Measurements from ENCODE around the gene NDUFS4.
"Not testable (repeated sequence)": the region's sequence is repeated elsewhere in the genome, so short reads cannot be mapped to it uniquely, and the experiment has no call there.

NDUFS4 gene

GRCh38 chr5:53643445-53643844 is 83.0 kb downstream of the NDUFS4 start:
- Histone ChIP-seq H3K36me3 (ENCODE audit: insufficient read depth, low read length) (peaks cover 5% of the 10 kb centered on the region; the same call in 1 of the 2 replicates), H3K79me2 (ENCODE audit: control insufficient read depth, insufficient read depth, low read length, unreplicated experiment) (no peaks in the 10 kb centered on the region), H2AFZ (ENCODE audit: low read length, unreplicated experiment) (no peak overlapping the region), H3K4me3 (ENCODE audit: low read depth, low read length) (no peak overlapping the region), H3K4me1 (ENCODE audit: control insufficient read depth, insufficient read depth, low read length, unreplicated experiment) (peaks cover 12% of the 10 kb centered on the region), H3K27me3 (ENCODE audit: insufficient read depth, low read length) (no peaks in the 10 kb centered on the region), H3K27ac (ENCODE audit: low read depth, low read length) (no peak overlapping the region)

DNA sequence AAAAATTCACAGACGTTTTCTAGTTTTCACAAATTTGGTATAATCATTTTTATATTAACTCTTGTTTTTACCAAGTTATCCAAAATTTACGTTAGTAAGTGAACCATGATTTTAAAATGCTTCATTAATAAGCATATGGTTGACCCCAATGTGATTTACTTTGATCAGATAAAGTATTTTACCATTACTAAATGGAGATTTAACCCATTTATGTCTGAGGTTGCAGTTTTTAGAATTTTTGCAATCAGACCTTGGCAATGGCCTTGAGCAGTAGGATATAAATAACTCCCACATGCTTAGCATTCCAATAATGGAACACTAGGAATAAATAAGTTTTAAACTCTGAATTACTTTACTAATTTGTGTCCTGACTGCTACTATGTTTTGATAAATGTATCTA is 84.6 kb downstream of the NDUFS4 start:
- H3K27ac ChIP-seq (ENCODE audit: low read depth, low read length): no peak overlapping the region
- peaks cover 12% of the 10 kb centered on the region for H3K4me1 ChIP-seq (ENCODE audit: control insufficient read depth, insufficient read depth, low read length, unreplicated experiment)
- H3K4me3 ChIP-seq (ENCODE audit: low read depth, low read length): no peak overlapping the region
- H3K36me3 ChIP-seq (ENCODE audit: insufficient read depth, low read length): peaks cover 5% of the 10 kb centered on the region
- H3K79me2 ChIP-seq (ENCODE audit: control insufficient read depth, insufficient read depth, low read length, unreplicated experiment): no peaks in the 10 kb centered on the region
- no peak overlapping the region for H2AFZ ChIP-seq (ENCODE audit: low read length, unreplicated experiment)
- H3K27me3 ChIP-seq (ENCODE audit: insufficient read depth, low read length): no peaks in the 10 kb centered on the region

- Histone ChIP-seq H3K4me1 (ENCODE audit: control insufficient read depth, insufficient read depth, low read length, unreplicated experiment) (no peaks in the 10 kb centered on the region), H3K79me2 (ENCODE audit: control insufficient read depth, insufficient read depth, low read length, unreplicated experiment) (peaks cover 3% of the 10 kb centered on the region), H3K27me3 (ENCODE audit: insufficient read depth, low read length) (no peaks in the 10 kb centered on the region), H2AFZ (ENCODE audit: low read length, unreplicated experiment) (no peak overlapping the region), H3K36me3 (ENCODE audit: insufficient read depth, low read length) (peaks cover 5% of the 10 kb centered on the region), H3K4me3 (ENCODE audit: low read depth, low read length) (no peak overlapping the region), H3K27ac (ENCODE audit: low read depth, low read length) (no peak overlapping the region)
These were observed 88.9 kb downstream of the NDUFS4 start for GRCh38 chr5:53649352-53649751.

DNA sequence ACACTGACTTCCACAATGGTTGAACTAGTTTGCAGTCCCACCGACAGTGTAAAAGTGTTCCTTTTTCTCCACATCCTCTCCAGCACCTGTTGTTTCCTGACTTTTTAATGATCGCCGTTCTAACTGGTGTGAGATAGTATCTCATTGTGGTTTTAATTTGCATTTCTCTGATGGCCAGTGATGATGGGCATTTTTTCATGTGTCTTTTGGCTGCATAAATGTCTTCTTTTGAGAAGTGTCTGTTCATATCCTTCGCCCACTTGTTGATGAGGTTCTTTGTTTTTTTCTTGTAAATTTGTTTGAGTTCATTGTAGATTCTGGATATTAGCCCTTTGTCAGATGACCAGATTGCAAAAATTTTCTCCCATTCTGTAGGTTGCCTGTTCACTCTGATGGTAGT is 100.1 kb downstream of the NDUFS4 start:
- not testable (repeated sequence) for H3K4me3 ChIP-seq (ENCODE audit: low read depth, low read length); H2AFZ ChIP-seq (ENCODE audit: low read length, unreplicated experiment); H3K36me3 ChIP-seq (ENCODE audit: insufficient read depth, low read length); H3K79me2 ChIP-seq (ENCODE audit: control insufficient read depth, insufficient read depth, low read length, unreplicated experiment); H3K27me3 ChIP-seq (ENCODE audit: insufficient read depth, low read length); H3K27ac ChIP-seq (ENCODE audit: low read depth, low read length); H3K4me1 ChIP-seq (ENCODE audit: control insufficient read depth, insufficient read depth, low read length, unreplicated experiment)

- H3K27me3 ChIP-seq (ENCODE audit: insufficient read depth, low read length); H3K4me3 ChIP-seq (ENCODE audit: low read depth, low read length); H3K4me1 ChIP-seq (ENCODE audit: control insufficient read depth, insufficient read depth, low read length, unreplicated experiment); H2AFZ ChIP-seq (ENCODE audit: low read length, unreplicated experiment); H3K27ac ChIP-seq (ENCODE audit: low read depth, low read length); H3K79me2 ChIP-seq (ENCODE audit: control insufficient read depth, insufficient read depth, low read length, unreplicated experiment); H3K36me3 ChIP-seq (ENCODE audit: insufficient read depth, low read length): not testable (repeated sequence)
These were observed 104.9 kb downstream of the NDUFS4 start for GRCh38 chr5:53665313-53665712.

DNA sequence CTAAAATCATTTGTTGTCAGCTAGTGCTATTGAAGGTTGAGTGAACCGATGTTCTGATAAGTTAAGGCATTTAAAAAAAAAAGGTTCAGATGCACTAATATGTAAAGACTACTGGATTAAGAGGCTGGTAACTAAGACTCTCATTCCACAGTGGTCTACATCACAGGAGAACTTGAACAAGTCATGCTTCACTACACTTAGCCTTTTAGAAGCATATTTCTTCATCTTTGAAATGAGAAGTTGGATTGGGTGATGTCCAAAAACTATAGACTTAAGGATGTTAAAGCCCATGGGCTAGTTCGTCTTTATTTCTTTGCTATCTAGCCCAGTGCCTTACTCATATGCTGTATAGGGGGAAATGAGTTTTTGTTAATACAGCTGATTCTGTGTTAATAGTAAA is 107.2 kb downstream of the NDUFS4 start:
- Histone ChIP-seq H3K79me2 (ENCODE audit: control insufficient read depth, insufficient read depth, low read length, unreplicated experiment) (no peaks in the 10 kb centered on the region), H3K4me1 (ENCODE audit: control insufficient read depth, insufficient read depth, low read length, unreplicated experiment) (no peaks in the 10 kb centered on the region), H2AFZ (ENCODE audit: low read length, unreplicated experiment) (no peak overlapping the region), H3K4me3 (ENCODE audit: low read depth, low read length) (no peak overlapping the region), H3K27ac (ENCODE audit: low read depth, low read length) (no peak overlapping the region), H3K27me3 (ENCODE audit: insufficient read depth, low read length) (no peaks in the 10 kb centered on the region), H3K36me3 (ENCODE audit: insufficient read depth, low read length) (0 out of 2 replicates have a peak, but pooled peaks cover 4% of the 10 kb centered on the region)

GRCh38 chr5:53671447-53671846 is 111.0 kb downstream of the NDUFS4 start:
- no peak overlapping the region for H3K4me3 ChIP-seq (ENCODE audit: low read depth, low read length)

DNA sequence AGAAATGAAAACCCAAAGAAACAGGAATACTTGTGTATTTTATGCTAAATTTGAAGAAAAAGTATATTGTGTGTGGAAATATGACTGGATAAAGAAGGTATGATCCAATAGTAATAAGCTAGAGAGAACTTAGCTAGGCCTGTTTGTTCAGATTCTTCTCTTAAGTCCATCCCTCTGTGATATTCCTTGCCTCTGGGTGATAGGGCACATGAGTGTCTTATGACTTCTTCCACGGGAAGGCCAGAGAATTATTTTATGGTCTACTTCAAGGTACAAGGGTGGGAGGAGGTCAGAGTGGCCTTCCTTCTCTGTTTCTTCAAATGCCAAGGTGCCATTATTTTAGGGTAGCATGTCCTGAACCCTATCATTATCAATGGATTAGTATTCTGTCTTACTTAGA is 113.7 kb downstream of the NDUFS4 start:
- no peaks in the 10 kb centered on the region for H3K27me3 ChIP-seq (ENCODE audit: insufficient read depth, low read length)
- no peaks in the 10 kb centered on the region for H3K4me1 ChIP-seq (ENCODE audit: control insufficient read depth, insufficient read depth, low read length, unreplicated experiment)
- no peak overlapping the region for H2AFZ ChIP-seq (ENCODE audit: low read length, unreplicated experiment)
- no peaks in the 10 kb centered on the region for H3K36me3 ChIP-seq (ENCODE audit: insufficient read depth, low read length)
- H3K27ac ChIP-seq (ENCODE audit: low read depth, low read length): no peak overlapping the region
- no peak overlapping the region for H3K4me3 ChIP-seq (ENCODE audit: low read depth, low read length)
- no peaks in the 10 kb centered on the region for H3K79me2 ChIP-seq (ENCODE audit: control insufficient read depth, insufficient read depth, low read length, unreplicated experiment)

More at GRCh38 chr5:53671447-53671846, 111.0 kb downstream of the NDUFS4 start:
- Histone ChIP-seq H3K27ac (ENCODE audit: low read depth, low read length) (no peak overlapping the region), H2AFZ (ENCODE audit: low read length, unreplicated experiment) (no peak overlapping the region), H3K36me3 (ENCODE audit: insufficient read depth, low read length) (0 out of 2 replicates have a peak, but pooled peaks cover 4% of the 10 kb centered on the region), H3K4me1 (ENCODE audit: control insufficient read depth, insufficient read depth, low read length, unreplicated experiment) (no peaks in the 10 kb centered on the region), H3K79me2 (ENCODE audit: control insufficient read depth, insufficient read depth, low read length, unreplicated experiment) (no peaks in the 10 kb centered on the region), H3K27me3 (ENCODE audit: insufficient read depth, low read length) (no peaks in the 10 kb centered on the region)

GRCh38 chr5:53677632-53678031 is 117.2 kb downstream of the NDUFS4 start:
- H3K79me2 ChIP-seq (ENCODE audit: control insufficient read depth, insufficient read depth, low read length, unreplicated experiment): no peaks in the 10 kb centered on the region
- no peak overlapping the region for H3K4me3 ChIP-seq (ENCODE audit: low read depth, low read length)
- H3K36me3 ChIP-seq (ENCODE audit: insufficient read depth, low read length): no peaks in the 10 kb centered on the region; the same call in 1 of the 2 replicates
- no peak overlapping the region for H3K27ac ChIP-seq (ENCODE audit: low read depth, low read length)
- H3K27me3 ChIP-seq (ENCODE audit: insufficient read depth, low read length): no peaks in the 10 kb centered on the region
- H2AFZ ChIP-seq (ENCODE audit: low read length, unreplicated experiment): no peak overlapping the region
- H3K4me1 ChIP-seq (ENCODE audit: control insufficient read depth, insufficient read depth, low read length, unreplicated experiment): no peaks in the 10 kb centered on the region

GRCh38 chr5:53678981-53679660 is 118.7 kb downstream of the NDUFS4 start:
- Histone ChIP-seq H3K27me3 (ENCODE audit: insufficient read depth, low read length) (no peaks in the 10 kb centered on the region), H3K36me3 (ENCODE audit: insufficient read depth, low read length) (peaks cover 3% of the 10 kb centered on the region; the same call in 1 of the 2 replicates), H3K27ac (ENCODE audit: low read depth, low read length) (peak overlapping the region; percentile 7; the same call in 1 of the 2 replicates), H3K79me2 (ENCODE audit: control insufficient read depth, insufficient read depth, low read length, unreplicated experiment) (no peaks in the 10 kb centered on the region), H3K4me3 (ENCODE audit: low read depth, low read length) (no peak overlapping the region), H2AFZ (ENCODE audit: low read length, unreplicated experiment) (no peak overlapping the region), H3K4me1 (ENCODE audit: control insufficient read depth, insufficient read depth, low read length, unreplicated experiment) (no peaks in the 10 kb centered on the region)

DNA sequence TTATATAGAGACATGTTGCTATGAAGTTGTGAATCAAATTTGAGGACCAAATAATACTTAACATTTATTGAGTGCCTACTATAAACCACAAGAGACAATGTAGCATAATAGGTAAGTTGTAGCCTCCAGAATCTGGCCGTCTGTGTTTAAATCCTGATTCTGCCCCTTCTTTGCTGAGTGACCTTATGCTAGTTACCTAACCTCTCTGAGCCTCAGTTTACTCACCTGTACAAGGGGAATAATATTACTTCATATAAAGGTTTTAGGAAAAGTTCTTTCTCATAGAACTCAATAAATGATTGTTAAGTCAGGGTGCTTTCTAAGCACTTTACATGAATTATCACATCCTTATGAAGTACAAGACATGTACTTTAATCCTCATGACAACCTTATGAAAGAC is 120.6 kb downstream of the NDUFS4 start:
- H2AFZ ChIP-seq (ENCODE audit: low read length, unreplicated experiment): no peak overlapping the region
- H3K36me3 ChIP-seq (ENCODE audit: insufficient read depth, low read length): peaks cover 6% of the 10 kb centered on the region; the same call in 1 of the 2 replicates
- H3K4me3 ChIP-seq (ENCODE audit: low read depth, low read length): no peak overlapping the region
- no peaks in the 10 kb centered on the region for H3K79me2 ChIP-seq (ENCODE audit: control insufficient read depth, insufficient read depth, low read length, unreplicated experiment)
- no peaks in the 10 kb centered on the region for H3K27me3 ChIP-seq (ENCODE audit: insufficient read depth, low read length)
- no peak overlapping the region for H3K27ac ChIP-seq (ENCODE audit: low read depth, low read length)
- H3K4me1 ChIP-seq (ENCODE audit: control insufficient read depth, insufficient read depth, low read length, unreplicated experiment): no peaks in the 10 kb centered on the region
